GM21423 (cell line): ENCODE data around the gene KIAA2012.

Experiments used
- ATAC-seq: cut with Tn5 transposase; IDR thresholded peaks from one replicate; pipeline ENCODE4 v1.9.1; 2021; ENCODE audit warnings: mild to moderate bottlenecking, moderate library complexity; ENCODE audit not compliant: unreplicated experiment

The KIAA2012 gene

GRCh38 chr2:202072737-202073401 lies at the start of gene KIAA2012:
TSS of gene KIAA2012 (plus strand) at chr2:202073255. CDS start at chr2:202073628, 373 bp downstream.
- ATAC-seq = no peak

GRCh38 chr2:202023904-202024266 lies 49.2 kb upstream of the KIAA2012 start:
- no peak for ATAC-seq

GRCh38 chr2:202024871-202025270 lies 48.2 kb upstream of the KIAA2012 start:
- no peak for ATAC-seq

GRCh38 chr2:202025816-202026215 lies 47.2 kb upstream of the KIAA2012 start:
- no peak for ATAC-seq

GRCh38 chr2:202026507-202026906 lies 46.5 kb upstream of the KIAA2012 start:
- ATAC-seq = no peak

- no peak for ATAC-seq
Observed at GRCh38 chr2:202030691-202031090, 42.4 kb upstream of the KIAA2012 start.

GRCh38 chr2:202031246-202031951 lies 41.7 kb upstream of the KIAA2012 start:
- ATAC-seq = no peak

GRCh38 chr2:202032846-202033316 lies 40.2 kb upstream of the KIAA2012 start:
- ATAC-seq = peak; percentile 16

GRCh38 chr2:202033317-202034248 lies 39.5 kb upstream of the KIAA2012 start, which contains the start of gene FZD7:
TSS of gene FZD7 (plus strand) at chr2:202033855. CDS start at chr2:202034648, 793 bp downstream.
- ATAC-seq = peak; percentile 83

GRCh38 chr2:202034249-202035088 lies 38.6 kb upstream of the KIAA2012 start:
- ATAC-seq = peak; percentile 9

- ATAC-seq = no peak
Observed at GRCh38 chr2:202035089-202035940, 37.7 kb upstream of the KIAA2012 start.

- no peak for ATAC-seq
Observed at GRCh38 chr2:202035941-202036372, 37.1 kb upstream of the KIAA2012 start.

- no peak for ATAC-seq
Observed at GRCh38 chr2:202036601-202037037, 36.4 kb upstream of the KIAA2012 start.

- ATAC-seq = no peak
Observed at GRCh38 chr2:202037086-202037485, 36.0 kb upstream of the KIAA2012 start.

GRCh38 chr2:202038471-202039277 lies 34.4 kb upstream of the KIAA2012 start:
- ATAC-seq = no peak

GRCh38 chr2:202039278-202040078 lies 33.6 kb upstream of the KIAA2012 start:
- ATAC-seq = no peak

- no peak for ATAC-seq
Observed at GRCh38 chr2:202040079-202040844, 32.8 kb upstream of the KIAA2012 start.
